OCI-LY1 (cell line): Measurements from ENCODE around the gene APBB3.

Experiments
- EZH2 ChIP-seq: fragments of 200-600 bp; sonication (generic), shearing (Covaris generic); IDR thresholded peaks from 2 replicates; pipeline ENCODE4 v1.8.0; 2017; ENCODE audit warnings: borderline replicate concordance, mixed run types, mild to moderate bottlenecking, antibody characterized with exemption, low read length, moderate library complexity, mixed read lengths
- TF ChIP-seq, protein P1 (sequence below): fragments of 200-600 bp; sonication (generic), shearing (Covaris generic); IDR thresholded peaks from 2 replicates; pipeline ENCODE4 v1.5.1; 2017; ENCODE audit warnings: mild to moderate bottlenecking, antibody characterized with exemption, low read length, moderate library complexity, mixed read lengths

DNA sequence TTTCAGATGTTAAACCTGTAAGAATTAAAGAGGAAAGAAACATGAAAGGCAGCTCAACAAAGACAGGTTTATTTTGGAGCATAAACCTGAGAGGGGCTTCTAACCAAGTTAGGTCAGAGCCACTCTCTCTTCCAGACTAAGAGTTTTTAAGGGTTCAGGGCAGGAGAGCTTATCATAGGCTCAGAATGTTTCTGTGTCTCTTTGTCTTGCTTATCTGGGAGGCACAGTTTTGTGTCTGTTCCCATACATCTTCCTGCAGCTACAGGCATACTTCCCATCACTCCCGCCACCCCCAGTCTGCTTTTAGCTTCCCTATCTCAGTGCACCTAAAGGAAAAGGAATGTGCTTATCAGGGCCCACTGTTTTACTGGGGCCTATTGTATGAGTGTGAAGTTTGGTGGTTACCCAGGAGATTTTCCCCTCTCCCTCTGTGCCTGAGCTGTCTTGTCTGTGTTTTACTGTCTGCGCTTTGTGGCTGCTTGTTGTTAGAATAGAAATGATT lies 46.7 kb upstream of the APBB3 start:
- TF ChIP-seq, protein P1, sequence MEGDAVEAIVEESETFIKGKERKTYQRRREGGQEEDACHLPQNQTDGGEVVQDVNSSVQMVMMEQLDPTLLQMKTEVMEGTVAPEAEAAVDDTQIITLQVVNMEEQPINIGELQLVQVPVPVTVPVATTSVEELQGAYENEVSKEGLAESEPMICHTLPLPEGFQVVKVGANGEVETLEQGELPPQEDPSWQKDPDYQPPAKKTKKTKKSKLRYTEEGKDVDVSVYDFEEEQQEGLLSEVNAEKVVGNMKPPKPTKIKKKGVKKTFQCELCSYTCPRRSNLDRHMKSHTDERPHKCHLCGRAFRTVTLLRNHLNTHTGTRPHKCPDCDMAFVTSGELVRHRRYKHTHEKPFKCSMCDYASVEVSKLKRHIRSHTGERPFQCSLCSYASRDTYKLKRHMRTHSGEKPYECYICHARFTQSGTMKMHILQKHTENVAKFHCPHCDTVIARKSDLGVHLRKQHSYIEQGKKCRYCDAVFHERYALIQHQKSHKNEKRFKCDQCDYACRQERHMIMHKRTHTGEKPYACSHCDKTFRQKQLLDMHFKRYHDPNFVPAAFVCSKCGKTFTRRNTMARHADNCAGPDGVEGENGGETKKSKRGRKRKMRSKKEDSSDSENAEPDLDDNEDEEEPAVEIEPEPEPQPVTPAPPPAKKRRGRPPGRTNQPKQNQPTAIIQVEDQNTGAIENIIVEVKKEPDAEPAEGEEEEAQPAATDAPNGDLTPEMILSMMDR, result no peak
- no peak for TF ChIP-seq EZH2
